NOMO-1 treated with dmso at 0.1 percent for 144 hours (cell line): ENCODE data around the gene B3GLCT.
A peak's percentile ranks its signal among the peaks of the same experiment; 100 is the strongest.
"Not testable (repeated sequence)": the region's sequence is repeated elsewhere in the genome, so short reads cannot be mapped to it uniquely, and the experiment has no call there.

Experiments
- DNase-seq: peaks from one replicate; lab custom pipeline; 2025; ENCODE audit not compliant: unreplicated experiment; lab: John Stamatoyannopoulos, UW

Gene B3GLCT

DNA sequence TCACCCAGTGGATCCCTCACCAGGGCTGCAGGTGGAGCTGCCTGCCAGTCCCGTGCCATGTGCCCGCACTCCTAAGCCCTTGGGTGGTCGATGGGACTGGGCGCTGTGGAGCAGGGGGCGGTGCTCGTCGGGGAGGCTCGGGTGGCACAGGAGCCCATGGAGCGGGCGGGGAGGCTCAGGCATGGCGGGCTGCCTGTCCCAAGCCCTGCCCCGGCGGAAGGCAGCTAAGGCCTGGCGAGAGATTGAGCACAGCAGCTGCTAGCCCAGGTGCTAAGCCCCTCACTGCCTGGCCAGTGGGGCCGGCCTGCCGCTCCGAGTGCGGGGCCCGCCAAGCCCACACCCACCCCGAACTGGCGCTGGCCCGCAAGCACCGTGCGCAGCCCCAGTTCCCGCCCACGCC, 16.8 kb upstream of the B3GLCT start:
- DNase-seq = no peak

DNA sequence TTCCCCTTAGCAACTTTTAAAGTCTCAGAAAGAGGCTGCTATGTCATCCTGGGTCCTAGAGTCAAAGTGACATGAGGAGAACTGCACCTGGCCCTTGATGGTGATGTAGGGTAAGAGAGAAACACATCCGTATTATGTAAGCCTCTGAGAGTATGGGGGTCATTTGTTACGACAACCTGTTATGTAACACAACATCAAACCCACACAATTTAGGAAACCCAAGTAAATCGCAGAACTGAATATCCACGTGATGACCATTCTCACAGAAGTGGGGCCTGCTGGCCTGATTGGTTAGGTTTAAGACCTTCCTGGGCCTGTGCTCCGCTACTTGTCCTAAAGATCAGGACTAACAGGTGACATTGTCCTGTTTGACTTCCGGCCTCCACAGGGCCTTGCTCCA, 15.3 kb upstream of the B3GLCT start:
- DNase-seq = no peak

GRCh38 chr13:31184981-31185645, 14.7 kb upstream of the B3GLCT start:
- no peak for DNase-seq

- no peak for DNase-seq
Measured at GRCh38 chr13:31191748-31192147, 8.0 kb upstream of the B3GLCT start.

DNA sequence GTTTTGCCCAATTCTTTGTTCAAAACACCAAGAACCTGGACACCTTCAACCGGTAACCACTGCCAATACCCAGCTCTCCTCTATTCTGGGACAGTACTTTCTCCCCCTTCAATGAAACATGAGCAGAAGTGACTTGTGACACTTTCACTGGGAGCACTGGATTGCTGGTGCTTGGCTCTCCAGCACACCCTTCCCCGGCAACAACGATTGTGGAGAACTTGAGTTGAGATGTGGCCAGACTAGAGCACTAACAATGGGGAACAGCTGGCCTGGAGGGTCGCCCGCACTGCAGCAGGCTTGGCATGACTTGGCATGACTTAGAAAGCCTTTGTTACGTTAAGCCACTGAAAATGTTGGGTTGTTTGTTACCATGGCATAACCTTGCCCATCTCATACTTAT, 7.5 kb upstream of the B3GLCT start:
- DNase-seq = no peak

GRCh38 chr13:31195616-31196015, 4.2 kb upstream of the B3GLCT start:
- DNase-seq = no peak

GRCh38 chr13:31196992-31197391, 2.8 kb upstream of the B3GLCT start:
- DNase-seq = no peak

GRCh38 chr13:31198519-31198918, 1.3 kb upstream of the B3GLCT start:
- DNase-seq = no peak

DNA sequence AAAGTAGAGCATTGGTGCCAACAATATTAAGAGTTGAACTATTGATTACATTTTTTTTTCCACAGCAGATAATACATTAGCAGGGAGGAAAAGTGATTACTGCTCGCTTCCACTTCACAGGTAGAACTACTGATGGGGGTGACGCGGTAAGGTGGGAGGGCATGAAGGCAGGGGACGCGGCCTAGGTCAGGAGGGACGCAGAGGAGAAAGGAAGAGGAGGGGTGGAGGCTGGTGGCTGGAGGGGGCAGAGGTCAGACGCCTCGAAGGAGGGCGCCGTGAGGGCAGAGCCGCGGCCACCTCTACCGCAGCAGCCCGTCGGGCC, 287 bp upstream of the B3GLCT start:
- DNase-seq = no peak

DNA sequence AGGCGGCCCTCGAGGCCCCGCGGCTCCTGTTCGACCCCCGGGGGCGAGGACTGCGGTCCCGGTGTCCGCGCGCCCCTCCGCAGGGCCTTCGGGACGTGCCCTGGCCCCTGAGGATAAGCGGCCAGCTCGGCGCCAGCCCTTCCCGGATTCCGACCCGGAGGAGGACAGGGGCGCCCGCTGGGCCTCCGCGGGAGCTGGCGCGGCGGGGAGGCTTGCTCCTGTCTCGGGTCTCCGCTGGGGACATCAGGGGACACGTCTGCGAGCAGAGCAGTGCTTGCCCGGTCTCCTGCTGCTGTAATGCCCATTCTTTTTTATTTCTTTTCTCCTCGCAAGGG, 829 bp downstream of the B3GLCT start:
- peak; percentile 58 for DNase-seq

DNA sequence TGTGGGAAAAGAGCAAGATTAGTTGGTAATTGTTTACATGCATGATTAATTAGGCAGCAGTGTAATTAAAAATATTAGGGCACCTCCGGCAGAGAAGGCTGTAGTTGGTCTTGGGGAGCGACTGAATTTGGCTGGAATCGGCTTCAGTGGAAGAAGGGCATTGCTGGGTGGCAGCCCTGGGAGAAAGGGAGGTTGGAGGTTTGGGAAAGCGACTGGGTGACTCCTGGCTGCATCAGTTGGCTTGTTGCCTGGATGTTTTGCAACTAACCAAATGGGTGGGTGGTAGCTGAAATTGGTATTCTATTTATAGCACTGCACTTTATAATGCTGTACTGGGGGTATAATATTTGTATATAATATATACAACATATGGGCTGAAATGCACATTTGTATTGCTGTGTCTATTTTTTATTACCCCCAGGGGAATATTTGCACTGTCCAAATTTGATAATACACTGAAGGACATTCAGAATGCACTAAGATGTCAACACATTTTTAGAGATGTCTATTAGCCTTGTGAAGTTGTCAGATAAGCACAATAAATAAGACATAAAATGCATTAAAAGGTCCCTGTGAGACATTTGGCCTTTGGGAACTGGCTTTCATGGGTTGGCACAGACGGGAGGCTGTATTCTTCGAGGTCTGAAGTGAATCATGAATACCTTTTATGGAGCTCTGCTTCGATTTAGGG, 1.7 kb downstream of the B3GLCT start:
- DNase-seq = no peak

DNA sequence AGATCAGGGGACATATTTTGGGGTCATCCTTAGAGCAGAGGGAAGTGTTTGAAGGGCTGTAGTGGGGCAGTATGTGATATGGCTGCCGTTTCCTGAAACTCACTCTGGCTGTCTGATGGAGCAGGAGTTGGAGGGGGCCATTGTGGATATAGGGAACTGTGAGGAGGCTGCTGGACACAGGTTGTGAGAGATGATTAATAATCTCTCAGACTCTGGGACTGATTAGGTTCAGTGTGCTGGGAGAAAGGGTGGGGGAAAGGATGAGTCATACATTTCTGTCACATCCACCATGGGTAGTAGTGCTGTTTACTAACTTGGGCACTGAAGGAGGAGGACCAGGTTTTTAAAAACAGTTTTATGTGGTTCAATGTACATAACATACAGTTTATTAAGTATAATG, 4.8 kb downstream of the B3GLCT start:
- no peak for DNase-seq

DNA sequence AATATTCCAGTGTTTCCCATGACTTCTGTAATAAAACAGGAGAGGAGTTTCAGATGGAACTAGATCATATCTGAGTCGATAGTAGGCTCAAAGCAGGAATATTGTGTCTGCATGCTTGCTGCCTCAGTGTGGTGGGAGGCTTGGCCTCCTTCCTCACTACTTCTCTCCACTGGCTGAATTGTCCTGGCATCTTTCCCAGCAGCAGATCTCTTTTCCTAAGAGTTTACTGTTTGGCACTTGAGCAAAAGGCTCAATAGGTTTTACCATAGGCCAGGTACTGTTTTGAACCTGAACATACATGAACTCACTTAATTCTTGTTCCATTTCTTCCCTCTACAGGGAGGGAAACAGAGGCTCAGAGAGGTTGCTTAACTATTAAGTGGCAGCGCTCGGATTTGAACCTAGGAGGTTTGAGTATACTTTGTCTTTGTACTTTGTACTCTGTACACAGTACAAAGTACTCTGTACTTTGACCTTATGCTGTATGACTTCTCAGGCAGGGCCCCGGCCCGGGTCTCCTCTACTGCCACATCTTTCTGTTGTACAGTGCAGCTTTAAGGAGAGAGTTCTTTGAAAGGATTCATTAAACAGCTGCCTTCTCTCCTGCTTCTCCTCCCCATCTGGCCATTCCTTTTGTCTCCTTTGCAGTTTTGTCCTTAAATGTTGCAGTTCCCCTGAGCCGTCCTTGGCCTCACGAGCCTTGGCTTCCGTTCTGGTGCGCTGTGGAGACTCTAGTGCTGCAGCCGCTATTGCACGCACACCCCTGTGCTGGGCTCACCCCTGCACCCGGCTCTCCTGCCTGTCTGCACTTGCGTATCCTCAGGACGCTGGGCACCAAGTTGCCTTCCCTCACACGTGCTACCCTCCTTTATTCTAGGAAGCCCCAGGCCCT, 8.1 kb downstream of the B3GLCT start:
- no peak for DNase-seq

- no peak for DNase-seq
Measured at GRCh38 chr13:31208559-31209122, 8.9 kb downstream of the B3GLCT start.

- no peak for DNase-seq
Measured at GRCh38 chr13:31209172-31209840, 9.5 kb downstream of the B3GLCT start.

DNA sequence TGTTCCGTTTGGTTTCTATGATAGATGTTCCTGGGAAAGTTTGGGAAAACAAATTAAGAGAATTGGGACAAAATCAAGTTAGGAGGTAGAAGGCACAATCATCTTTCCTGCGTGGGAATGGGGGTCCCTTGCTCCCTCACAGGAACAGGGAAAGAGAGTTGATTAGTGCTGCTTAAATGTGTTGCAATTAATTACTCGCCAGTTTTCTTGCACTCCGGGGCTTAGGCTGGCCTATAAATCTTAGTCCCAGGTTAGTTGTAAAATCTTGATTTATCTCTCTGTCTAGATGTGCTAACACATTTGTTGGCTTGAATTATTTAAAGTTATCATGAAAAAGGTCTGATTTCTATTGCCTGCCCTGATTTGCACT, 10.1 kb downstream of the B3GLCT start:
- DNase-seq = no peak

DNA sequence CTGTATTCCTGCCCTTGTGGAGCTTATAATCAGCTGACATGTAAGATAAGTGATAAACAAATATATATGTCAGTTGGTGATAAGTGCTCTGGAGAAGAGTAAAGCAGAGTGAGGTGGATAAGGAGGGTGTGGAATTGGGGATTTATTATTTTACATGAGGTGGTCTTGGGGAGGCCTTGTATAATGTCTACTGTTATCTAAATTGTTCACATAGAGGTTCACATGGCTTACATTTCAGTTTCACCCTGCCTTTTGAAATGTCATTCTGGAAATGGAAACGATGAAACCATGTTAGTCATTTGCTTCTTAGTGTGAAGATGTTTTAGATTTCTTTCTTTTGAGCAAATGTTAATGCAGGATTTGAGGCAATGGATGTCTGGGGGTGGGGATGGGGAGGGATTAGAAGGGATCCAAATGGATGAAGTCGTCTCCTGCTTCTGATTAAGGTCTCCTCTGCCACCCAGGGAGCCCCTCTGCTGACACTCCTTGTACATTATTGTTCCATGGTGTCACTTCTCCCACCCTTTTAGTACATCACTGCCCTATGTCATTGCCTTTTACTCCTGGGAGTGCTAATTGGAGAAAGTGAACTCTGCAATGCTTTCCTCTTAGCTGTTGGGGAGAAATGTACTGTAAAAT, 14.0 kb downstream of the B3GLCT start:
- DNase-seq = no peak

DNA sequence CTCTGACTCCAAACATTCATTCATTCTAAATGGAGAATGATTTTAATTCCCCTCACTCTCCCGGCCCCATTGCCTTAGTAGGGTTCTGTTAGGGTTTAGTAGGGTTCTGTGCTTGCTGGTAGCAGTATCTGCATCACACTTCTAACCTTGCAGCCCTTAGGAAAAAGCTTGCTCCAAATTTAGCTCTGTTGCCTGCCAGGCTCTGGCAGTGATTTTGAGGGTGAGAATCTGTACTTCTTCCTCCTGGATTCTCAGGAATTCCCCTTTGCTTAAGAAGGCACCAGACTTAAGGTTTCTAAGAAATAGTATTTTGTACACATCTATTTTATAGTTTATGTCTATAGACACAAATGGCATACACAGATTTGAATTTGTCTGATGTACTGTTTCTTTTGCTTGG, 14.7 kb downstream of the B3GLCT start:
- DNase-seq = no peak

DNA sequence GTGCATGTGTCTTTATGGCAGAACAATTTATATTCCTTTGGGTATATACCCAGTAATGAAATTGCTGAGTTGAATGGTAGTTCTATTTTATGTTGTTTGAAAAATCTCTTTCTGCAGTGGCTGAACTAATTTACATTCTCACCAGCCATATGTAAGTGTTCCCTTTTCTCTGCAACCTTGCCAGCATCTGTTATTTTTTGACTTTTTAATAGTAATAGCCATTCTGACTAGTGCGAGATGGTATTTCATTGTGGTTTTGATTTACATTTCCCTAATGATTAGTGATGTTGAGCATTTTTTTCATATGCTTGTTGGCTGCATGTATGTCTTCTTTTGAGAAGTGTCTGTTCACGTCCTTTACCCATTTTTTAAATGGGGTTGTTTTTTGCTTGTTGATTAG, 17.1 kb downstream of the B3GLCT start:
- not testable (repeated sequence) for DNase-seq

DNA sequence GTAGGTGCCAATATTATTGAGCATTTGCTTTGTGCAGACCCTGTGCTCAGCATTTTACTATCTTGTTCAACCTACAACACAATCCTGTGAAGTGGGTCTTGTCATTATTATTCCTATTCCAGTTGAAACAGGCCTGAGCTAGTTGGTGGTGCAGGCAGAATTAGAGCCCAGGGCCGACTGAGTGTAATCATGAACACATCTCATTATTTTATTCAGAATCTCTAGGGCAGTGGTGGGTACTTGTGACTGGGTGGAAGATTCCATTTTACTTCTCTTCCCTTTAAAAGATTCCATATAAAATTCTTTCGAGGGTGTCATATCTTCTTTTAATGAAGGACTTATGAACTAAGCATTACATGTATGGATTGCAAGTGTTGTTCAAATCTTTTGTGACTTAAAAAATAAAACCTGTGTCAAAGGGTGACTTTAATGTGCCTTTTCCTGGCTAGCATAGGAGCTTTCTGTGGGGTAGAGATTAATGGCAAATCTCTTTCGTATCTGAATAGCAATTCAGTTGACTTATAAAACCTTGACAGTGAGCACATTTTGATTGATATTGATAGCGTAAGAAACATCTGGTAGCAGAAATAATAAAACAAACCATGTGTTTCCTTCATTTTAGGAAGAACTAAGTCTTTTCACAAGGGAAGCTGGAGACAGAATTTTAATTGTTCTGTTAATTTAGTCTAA, 20.3 kb downstream of the B3GLCT start:
- no peak for DNase-seq
